PC-9 (cell line): ENCODE measurements around the gene FBXO44. TPM values are rescaled to one million over a fixed set of nuclear protein-coding genes. Genes with fewer than 3 reads are reported as not detected.

Experiments
- BruUV-seq: library from RNA; stranded (reverse); fragments of 400-500 nt; replicated peaks from 2 replicates; lab custom pipeline; 2021; lab: Mats Ljungman, UMichigan
- CTCF ChIA-PET: fragments of 300-600 bp; sonication (Branson Sonifier 250); formaldehyde crosslinking; loops from one replicate; lab custom pipeline; 2022; ENCODE audit warnings: antibody characterized with exemption; lab: Charles Lee
- POLR2A ChIA-PET: fragments of 300-600 bp; sonication (Branson Sonifier 250); formaldehyde crosslinking; loops from one replicate; lab custom pipeline; 2022; ENCODE audit warnings: antibody characterized with exemption; ENCODE audit not compliant: unreplicated experiment; lab: Charles Lee
- DNase-seq, 2 experiments: peaks; one replicate each; pipeline versions ENCODE4 v3.0.0 to v3.0.0-alpha.2; 2015 to 2022; ENCODE audit warnings: mixed read lengths in 1 of 2
- H2AFZ ChIP-seq: fragments of 200-600 bp; sonication (generic); 2 replicates; pipeline ENCODE4 v1.8.1; 2017; ENCODE audit warnings: antibody characterized with exemption
- H3F3A ChIP-seq: fragments of 200-600 bp; sonication (generic); 2 replicates; pipeline ENCODE4 v1.8.1; 2017; ENCODE audit warnings: antibody characterized with exemption, mild to moderate bottlenecking, low read depth; ENCODE audit not compliant: insufficient read depth
- H3K27ac ChIP-seq: fragments of 200-600 bp; sonication (generic); 2 replicates; pipeline ENCODE4 v1.6.1; 2016; ENCODE audit warnings: mixed run types
- H3K27me3 ChIP-seq: fragments of 200-600 bp; sonication (generic); 2 replicates; pipeline ENCODE4 v1.6.1; 2016; ENCODE audit warnings: low read depth, mixed run types; ENCODE audit not compliant: insufficient read depth
- H3K36me3 ChIP-seq: fragments of 200-600 bp; sonication (generic); 2 replicates; pipeline ENCODE4 v1.6.1; 2016; ENCODE audit warnings: low read depth, mixed run types
- H3K4me1 ChIP-seq: fragments of 200-600 bp; sonication (generic); replicated peaks from 2 replicates; pipeline ENCODE4 v1.6.1; 2016; ENCODE audit warnings: mixed run types; ENCODE audit not compliant: insufficient read depth
- H3K4me2 ChIP-seq: fragments of 200-600 bp; sonication (generic); 2 replicates; pipeline ENCODE4 v1.6.1; 2017; ENCODE audit warnings: mixed run types
- H3K4me3 ChIP-seq: fragments of 200-600 bp; sonication (generic); 2 replicates; pipeline ENCODE4 v1.6.1; 2016; ENCODE audit warnings: mixed run types
- H3K79me2 ChIP-seq: fragments of 200-600 bp; sonication (generic); 2 replicates; pipeline ENCODE4 v1.6.1; 2017; ENCODE audit warnings: low read depth, mixed run types
- H3K9me2 ChIP-seq: fragments of 200-600 bp; sonication (generic); 2 replicates; pipeline ENCODE4 v1.8.1; 2017; ENCODE audit warnings: mild to moderate bottlenecking; ENCODE audit not compliant: insufficient read depth
- H3K9me3 ChIP-seq: fragments of 200-600 bp; sonication (generic); 2 replicates; pipeline ENCODE4 v1.8.1; 2016; ENCODE audit warnings: low read depth; ENCODE audit not compliant: insufficient read depth
- H4K20me1 ChIP-seq: fragments of 200-600 bp; sonication (generic); 2 replicates; pipeline ENCODE4 v1.8.1; 2017; ENCODE audit not compliant: insufficient read depth
- CTCF ChIP-seq: fragments of 200-600 bp; sonication (generic); conservative IDR thresholded peaks from 2 replicates; pipeline ENCODE4 v1.6.1; 2017; ENCODE audit warnings: mixed run types, antibody characterized with exemption, mild to moderate bottlenecking, moderate library complexity
- EZH2 ChIP-seq: fragments of 200-600 bp; sonication (generic); IDR thresholded peaks from 2 replicates; pipeline ENCODE4 v1.8.0; 2017; ENCODE audit warnings: antibody characterized with exemption, low read depth
- intact Hi-C: fragments of 100-400 bp; cut with micrococcal nuclease; formaldehyde crosslinking; loops from one replicate; pipeline ENCODE4 v1.10.0; 2022; ENCODE audit not compliant: unreplicated experiment
- total RNA-seq: library from RNA; stranded (reverse); gene quantifications from 2 replicates; pipeline ENCODE4 v1.2.3, GENCODE V29; 2021

FBXO44 gene
- total RNA-seq, 1 experiment from 2014 or later, result 31.9 TPM

- H3K27ac ChIP-seq, result no peak overlapping the region
- no TSS peak for BruUV-seq
- no peaks in the 10 kb centered on the region for H3K4me1 ChIP-seq
- POLR2A ChIA-PET, result no interaction called here
- H2AFZ ChIP-seq, result no peak overlapping the region
- no peak for DNase-seq
- intact Hi-C loops, result loop anchor here (5.0 kb wide), 1 partner anchor 39 kb away; no protein-coding TSS in a partner anchor
- CTCF ChIA-PET, result no interaction called here
- H3K4me3 ChIP-seq, result no peak overlapping the region
- H3F3A ChIP-seq, result no peaks in the 10 kb centered on the region
- H4K20me1 ChIP-seq, result no peaks in the 10 kb centered on the region
- H3K27me3 ChIP-seq, result no peaks in the 10 kb centered on the region
- H3K36me3 ChIP-seq, result no peaks in the 10 kb centered on the region
- H3K9me3 ChIP-seq, result no peaks in the 10 kb centered on the region
- no peaks in the 10 kb centered on the region for H3K79me2 ChIP-seq
- TF ChIP-seq CTCF (no peak), EZH2 (no peak)
- no peak overlapping the region for H3K4me2 ChIP-seq
- no peaks in the 10 kb centered on the region for H3K9me2 ChIP-seq
Measured at GRCh38 chr1:11668516-11668915, 13.8 kb downstream of the FBXO44 start.

DNA sequence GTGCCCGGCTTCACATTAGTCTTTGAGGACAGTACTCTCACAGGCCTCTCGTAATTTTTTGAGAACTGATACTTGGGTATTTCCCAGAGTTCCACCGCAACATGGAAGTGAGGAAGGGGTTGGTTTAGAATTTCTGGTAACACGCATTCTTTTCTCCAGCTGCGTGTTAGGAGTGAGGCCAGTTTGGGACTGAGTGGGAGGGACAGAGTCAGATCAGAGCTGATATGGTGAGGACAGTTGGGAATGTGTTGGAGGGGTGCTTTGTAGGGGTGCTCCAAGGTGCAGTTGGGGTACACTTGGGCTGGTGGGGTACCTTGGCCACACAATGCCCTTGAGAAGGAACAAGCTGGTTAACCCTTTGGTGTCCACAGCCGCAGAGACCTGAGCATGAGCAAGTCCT lies 16.1 kb downstream of the FBXO44 start:
- no peaks in the 10 kb centered on the region for H4K20me1 ChIP-seq
- no peak overlapping the region for H3K4me2 ChIP-seq
- TF ChIP-seq EZH2 (no peak), CTCF (no peak)
- no peaks in the 10 kb centered on the region for H3K27me3 ChIP-seq
- POLR2A ChIA-PET, result no interaction called here
- no peaks in the 10 kb centered on the region for H3K9me2 ChIP-seq
- no peaks in the 10 kb centered on the region for H3K36me3 ChIP-seq
- intact Hi-C loops, result no loop called here
- H3F3A ChIP-seq, result no peaks in the 10 kb centered on the region
- no peaks in the 10 kb centered on the region for H3K79me2 ChIP-seq
- no peaks in the 10 kb centered on the region for H3K9me3 ChIP-seq
- H3K4me1 ChIP-seq, result no peaks in the 10 kb centered on the region
- BruUV-seq, result no TSS peak
- H3K4me3 ChIP-seq, result no peak overlapping the region
- DNase-seq, result no peak
- H2AFZ ChIP-seq, result no peak overlapping the region
- no peak overlapping the region for H3K27ac ChIP-seq
- CTCF ChIA-PET, result no interaction called here

DNA sequence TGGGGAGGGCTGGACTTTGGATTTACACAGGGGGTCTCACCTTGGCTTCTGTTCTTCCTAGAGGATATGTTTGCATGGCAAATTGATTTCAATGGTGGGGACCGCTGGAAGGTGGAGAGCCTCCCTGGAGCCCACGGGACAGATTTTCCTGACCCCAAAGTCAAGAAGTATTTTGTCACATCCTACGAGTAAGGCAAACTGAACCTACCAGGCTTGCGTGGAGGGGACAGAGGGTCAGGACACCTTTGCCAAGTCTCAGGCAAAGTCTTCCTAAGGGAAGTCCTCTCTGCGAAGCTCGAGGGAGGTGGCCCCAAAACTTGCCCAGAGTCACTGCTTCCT lies 16.5 kb downstream of the FBXO44 start:
- H3F3A ChIP-seq, result no peaks in the 10 kb centered on the region
- TF ChIP-seq CTCF, result no peak
- TF ChIP-seq EZH2, result no peak
- POLR2A ChIA-PET, result no interaction called here
- H3K27me3 ChIP-seq, result no peaks in the 10 kb centered on the region
- no peaks in the 10 kb centered on the region for H3K79me2 ChIP-seq
- no peak for DNase-seq
- no peak overlapping the region for H3K4me2 ChIP-seq
- H3K4me1 ChIP-seq, result no peaks in the 10 kb centered on the region
- no TSS peak for BruUV-seq
- H3K9me3 ChIP-seq, result no peaks in the 10 kb centered on the region
- no peaks in the 10 kb centered on the region for H3K36me3 ChIP-seq
- no peak overlapping the region for H3K27ac ChIP-seq
- no peak overlapping the region for H2AFZ ChIP-seq
- H3K9me2 ChIP-seq, result no peaks in the 10 kb centered on the region
- intact Hi-C loops, result no loop called here
- CTCF ChIA-PET, result no interaction called here
- no peaks in the 10 kb centered on the region for H4K20me1 ChIP-seq
- no peak overlapping the region for H3K4me3 ChIP-seq
